GM18511 (cell line): ENCODE measurements around the gene TEK.

Source experiments
- ATAC-seq: cut with Tn5 transposase; IDR thresholded peaks from one replicate; pipeline ENCODE4 v1.9.1; 2021; ENCODE audit warnings: mild to moderate bottlenecking, moderate library complexity; ENCODE audit not compliant: unreplicated experiment

Gene TEK

DNA sequence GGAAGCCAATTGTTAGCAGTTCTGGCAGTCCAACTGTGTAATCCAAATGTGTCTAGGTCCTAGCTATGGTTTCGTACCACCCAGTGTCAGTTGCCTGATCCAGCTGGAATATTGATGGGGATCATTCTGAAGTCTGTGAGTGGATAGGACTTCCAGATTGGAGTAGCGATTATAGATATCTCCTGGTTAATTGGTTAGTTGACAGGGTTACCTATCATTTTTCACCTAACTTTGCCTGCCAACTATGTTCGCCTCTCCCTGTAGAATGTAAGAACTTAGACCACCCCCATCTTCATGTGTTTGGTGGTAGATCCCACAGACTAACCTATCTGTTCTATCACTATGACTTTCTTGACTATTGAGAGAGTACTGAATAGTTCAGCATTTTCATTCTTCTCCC lies 59.9 kb downstream of the TEK start:
- ATAC-seq, result no peak

DNA sequence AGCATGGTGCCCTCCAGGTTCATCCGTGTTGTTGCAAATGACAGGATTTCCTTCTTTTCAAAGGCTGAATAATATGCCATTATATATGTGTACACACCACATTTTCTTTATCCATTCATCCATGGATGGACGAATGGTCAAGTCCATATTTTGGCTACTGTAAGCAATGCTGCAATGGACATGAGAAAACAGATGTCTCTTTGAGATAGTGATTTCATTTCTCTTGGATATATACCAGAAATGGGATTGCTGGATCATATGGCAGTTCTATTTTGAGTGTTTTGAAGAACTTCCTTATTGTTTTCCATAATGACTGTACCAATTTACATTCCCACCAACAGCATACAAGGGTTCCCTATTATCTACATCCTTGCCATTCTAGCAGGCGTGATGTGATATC lies 67.9 kb downstream of the TEK start:
- ATAC-seq, result no peak

DNA sequence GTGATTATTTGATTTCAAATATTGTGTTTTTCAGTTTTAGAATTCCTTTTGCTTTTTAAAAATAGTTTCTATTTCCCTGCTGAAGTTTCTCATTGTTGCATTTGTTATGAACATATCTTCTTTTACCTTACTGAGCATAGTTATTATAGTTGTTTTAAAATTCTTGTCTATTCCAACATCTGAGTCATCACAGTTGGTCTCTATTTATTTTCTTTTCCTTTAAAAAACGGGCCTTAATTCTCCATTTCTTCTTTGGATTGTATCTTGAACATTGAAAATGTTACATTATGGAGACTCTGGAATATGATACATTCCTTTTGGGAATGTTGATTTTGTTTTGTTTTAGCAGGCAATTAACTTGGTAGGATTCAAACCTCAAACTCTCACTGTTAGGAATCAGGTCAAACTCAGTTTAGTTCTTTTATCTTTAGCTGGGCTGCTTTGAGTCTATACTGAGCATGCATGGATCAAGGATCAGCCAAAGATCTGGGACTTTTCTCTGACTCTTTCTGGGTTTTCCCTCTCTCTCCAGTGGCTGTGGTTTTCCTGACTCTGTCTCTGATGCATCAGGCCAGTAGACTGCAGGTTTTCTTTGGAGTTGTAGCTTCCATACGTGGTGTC lies 70.3 kb downstream of the TEK start:
- ATAC-seq, result no peak

DNA sequence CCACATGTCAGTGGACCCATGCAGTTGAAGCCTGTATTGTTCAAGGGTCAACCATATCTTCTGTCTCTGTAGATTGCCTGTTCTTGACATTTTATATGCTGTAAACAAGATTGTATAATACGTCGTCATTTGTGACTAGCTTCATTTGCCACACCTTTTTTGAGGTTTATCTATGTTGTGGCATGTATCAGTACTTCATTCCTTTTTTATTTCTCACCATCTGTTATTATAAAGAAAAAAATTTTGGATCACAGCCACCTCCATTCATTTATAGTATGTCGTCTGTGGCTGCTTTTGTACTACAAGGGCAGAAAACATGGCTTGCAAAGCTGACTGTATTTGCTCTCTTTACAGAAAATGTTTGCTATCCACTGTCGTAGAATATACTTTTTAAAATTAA lies 72.4 kb downstream of the TEK start:
- no peak for ATAC-seq

DNA sequence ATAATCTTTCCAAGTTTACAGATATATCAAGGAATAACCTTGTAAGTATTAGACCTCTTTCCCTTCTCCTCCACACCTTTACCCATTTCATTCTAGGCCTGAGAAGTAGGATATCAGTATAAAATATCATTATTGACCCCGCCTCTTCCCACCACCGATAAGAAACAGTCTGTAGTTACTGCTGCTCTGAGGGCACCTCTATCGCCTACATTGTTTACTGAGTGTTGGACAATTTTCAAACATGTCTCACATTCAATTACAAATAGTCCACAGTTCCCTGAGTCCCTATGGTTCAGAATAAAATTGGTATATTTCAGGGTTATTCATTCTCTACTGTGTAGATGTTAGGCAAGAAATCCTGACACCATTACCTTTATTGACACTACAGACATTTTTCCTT lies 73.4 kb downstream of the TEK start:
- no peak for ATAC-seq

DNA sequence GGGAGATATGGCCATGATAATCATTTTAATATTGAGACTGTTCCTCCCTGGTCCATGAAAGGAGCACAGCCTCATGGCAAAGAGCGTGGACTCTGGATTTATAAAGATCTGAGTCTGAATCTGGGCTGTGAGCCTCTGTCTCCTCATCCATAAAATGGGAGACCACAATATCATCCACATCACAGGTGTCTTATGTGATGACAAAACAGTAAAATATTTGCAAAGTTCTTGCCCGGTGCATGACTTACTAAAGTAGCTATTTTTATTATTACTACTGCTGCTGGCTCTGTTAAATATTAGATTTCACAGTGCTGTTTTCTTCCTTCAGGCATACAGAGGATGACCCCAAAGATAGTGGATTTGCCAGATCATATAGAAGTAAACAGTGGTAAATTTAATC lies 74.1 kb downstream of the TEK start:
- ATAC-seq, result no peak

DNA sequence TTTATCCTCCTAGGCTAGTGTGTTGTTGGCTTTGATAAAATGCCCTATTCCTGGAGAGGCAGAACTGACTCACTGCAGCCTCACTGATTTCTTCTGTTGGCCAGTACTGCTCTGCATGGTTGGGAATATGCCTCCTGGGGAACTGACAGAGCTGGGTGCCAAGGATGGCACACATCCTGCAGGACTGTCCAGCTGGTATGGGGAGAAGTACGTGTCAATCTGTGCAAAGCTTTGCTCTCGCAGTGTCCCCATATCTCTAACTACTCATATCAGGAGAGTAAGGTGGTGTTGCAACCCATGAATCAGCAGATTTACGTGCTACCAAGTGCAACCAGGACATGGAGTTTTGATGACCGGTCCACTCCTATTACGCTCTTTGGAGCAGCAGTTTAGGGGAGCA lies 74.7 kb downstream of the TEK start:
- no peak for ATAC-seq

DNA sequence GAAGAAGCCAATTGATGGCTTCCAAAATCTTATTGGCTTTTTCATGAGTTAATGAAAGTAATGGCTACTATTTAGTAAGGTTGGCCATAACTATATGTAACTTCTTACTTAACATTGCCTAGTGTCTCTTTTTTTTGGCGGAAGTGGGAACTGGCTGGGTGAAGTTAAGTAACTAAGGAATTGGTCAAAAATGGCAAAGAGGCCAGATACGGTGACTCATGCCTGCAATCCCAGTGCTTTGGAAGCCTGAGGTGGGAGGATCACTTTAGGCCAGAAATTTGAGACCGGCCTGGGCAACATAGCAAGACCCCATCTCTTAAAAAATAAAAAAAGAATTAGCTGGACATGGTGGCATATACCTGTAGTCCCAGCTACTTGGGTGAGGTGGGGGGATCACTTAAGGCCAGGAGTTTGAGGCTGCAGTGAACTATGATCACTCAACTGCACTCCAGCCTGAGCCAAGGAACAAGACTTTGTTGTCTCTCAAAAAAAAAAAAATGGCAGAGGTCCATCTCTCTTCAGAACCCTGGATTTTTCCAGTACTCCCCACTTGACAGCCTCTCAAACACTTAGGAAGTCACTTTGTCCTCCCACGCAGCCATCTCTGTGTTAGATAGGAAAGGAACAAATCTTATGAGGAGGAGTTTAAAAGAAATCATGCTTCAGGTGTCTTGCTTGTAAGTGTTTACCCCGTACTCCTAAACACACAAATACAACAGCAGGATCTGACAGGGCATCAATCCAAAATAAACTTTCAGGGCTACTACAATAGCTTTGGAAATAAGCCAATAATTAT lies 75.7 kb downstream of the TEK start:
- no peak for ATAC-seq

DNA sequence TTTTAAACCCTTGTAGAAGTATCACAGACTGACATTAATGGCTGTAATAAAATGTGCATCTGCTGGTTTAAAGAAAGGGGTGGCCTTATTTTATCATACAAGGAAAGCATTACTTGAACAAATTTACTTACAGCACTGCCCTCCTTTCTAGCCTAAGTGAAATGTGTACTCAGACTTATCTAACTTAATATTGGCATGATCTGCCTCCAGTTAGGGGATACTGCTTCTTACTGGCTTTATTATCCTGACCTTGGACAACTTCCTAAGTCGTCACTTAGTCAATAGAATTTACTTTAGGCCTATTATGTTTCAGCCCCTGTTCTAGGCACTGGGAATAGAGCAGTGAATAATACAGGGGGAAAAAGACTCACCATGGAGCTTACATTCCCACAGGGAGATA lies 79.4 kb downstream of the TEK start:
- no peak for ATAC-seq

DNA sequence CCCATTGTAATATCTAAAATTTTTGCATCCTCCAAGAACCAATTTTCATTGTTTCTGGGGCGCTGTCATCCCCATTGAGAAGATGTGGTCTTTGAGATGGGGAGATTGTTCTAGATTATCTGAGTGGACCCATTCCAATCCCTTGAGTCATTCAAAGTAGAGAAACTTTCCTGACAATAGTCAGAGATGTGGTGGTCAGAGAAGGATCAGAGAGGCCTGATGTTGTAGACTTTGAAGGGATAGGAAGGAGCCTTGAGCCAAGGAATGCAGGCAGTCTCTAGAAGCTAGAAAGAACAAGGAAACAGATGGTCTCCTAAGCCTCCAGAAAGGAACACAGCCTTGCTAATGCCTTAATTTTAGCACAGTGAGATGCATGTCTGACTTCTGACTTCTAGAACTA lies 80.4 kb downstream of the TEK start:
- no peak for ATAC-seq

DNA sequence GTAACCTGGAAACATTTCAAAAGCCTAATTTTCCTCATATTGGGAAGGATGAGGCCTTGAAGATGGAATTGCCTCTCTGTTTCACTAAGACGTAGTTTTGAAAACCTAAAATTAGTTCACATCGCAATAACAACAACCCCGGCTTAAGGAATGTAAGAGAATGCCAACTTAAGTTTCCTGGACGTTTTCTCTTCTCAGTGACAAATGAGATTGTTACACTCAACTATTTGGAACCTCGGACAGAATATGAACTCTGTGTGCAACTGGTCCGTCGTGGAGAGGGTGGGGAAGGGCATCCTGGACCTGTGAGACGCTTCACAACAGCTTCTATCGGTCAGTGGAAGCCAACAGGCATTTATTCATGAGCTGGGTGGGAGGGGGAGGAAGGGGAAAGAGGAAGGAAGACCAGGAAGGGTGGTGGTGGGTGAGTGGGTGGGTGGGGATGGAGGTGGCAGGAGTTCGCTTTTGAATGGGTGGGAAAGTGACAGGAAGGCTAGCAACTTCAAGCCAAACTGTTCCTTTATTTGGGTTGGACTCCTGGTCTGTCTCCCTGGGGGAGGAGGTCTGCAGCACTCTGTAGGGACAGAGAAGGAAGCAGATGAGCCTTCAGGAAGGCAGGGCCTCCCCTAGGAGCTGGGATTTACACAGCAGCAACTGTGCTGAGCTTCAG lies 83.4 kb downstream of the TEK start:
- no peak for ATAC-seq

DNA sequence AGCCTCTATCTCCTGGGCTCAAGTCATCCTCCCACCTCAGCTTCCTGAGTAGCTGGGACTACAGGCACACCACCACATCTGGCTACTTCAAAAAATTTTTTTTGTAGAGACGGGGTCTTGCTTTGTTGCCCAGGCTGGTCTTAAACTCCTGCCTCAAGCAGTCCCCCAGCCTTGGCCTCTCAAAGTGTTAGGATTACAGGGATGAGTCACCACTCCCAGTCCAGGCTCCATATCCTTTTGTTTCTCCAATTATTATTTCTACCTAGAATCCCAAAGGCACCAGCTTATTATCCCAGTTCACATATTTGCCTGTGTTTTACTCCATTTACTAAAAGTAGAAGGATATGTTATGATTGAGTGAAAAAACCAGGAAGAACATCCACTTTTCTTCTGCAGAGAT lies 84.9 kb downstream of the TEK start:
- ATAC-seq, result no peak

DNA sequence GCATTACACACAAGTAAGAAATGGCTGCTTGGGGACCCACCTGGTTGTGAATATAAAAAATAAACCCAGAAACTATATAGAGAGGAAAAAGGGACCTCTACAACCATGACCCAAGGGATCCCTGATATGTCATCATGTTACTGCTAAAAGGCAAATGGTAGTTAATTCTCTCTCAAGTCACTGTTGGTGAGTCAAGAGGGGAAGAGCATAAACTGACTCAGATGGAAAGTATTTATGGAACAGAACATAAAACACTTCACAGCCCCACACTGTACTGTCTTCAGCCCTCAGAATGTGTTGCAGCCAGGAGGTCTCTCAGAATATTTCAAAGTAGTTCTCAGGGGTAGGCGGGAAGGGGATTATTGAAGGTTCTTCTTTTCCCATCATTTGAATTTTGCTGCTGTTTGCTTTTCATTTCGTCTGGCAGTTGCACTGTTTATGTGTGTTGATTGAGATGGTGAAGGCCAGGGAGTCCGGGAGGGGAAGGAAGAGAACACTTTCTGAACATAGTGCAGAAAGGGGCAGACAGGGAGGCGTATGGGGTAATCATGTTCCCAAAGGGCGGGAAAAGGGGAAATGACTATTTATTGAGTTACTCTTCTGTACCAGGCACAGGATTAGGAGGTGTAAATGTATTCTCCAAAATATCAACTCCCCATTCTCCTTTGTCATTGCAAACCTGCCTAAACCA lies 85.5 kb downstream of the TEK start:
- ATAC-seq, result no peak

DNA sequence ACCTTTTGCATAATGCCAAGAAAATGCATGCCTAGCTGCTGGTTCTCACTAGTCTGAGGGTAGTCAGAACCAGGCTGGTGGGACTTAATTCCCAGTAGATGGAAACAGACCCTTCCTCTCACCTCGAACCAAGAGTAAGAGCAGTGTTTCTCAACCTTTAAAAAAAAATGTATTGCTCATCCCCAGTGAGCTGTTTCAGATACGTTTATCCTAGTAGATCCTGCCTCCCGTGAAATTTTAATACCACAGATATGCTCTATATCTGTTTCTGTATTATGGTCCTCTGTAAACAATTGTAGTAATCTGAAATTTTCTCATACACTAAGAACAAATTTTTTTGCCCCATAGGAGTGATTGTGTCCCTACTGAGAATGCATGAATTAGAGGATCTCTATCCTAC lies 86.2 kb downstream of the TEK start:
- ATAC-seq, result no peak

DNA sequence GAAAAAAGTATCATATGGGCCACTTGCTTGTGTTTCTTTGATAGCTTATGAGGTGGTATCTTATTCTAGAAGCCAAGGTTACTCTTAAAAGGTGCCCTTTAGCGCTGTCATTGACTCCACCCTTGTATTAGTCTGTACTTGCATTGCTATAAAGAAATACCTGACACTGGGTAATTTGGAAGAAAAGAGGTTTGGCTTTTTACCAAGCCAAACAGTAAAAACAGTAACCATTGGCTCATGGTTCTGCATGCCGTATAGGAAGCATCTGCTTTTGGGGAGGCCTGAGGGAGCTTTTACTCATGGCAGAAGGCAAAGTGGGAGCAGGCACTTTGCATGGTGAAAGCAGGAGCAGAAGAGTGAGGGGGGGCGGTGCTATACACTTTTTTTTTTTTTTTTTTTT lies 87.4 kb downstream of the TEK start:
- ATAC-seq, result no peak

DNA sequence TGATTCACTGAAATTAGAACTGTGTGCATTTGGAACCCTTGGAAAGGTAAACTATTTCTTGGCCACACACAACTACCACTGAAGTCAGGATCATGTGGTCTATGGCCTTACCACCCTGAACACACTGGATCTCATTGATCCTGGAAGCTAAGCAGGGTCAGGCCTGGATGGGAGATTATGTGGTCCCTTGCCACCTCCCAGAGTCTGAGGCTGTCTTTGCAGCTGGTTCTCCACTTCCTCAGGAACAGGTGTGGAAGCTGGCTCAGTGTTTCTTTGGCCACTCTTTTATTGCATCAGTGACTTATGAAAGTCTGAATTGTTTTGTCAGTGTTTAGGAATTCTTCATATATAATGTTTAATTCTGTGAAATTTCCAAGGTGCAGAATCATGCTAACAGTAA lies 89.2 kb downstream of the TEK start:
- no peak for ATAC-seq

DNA sequence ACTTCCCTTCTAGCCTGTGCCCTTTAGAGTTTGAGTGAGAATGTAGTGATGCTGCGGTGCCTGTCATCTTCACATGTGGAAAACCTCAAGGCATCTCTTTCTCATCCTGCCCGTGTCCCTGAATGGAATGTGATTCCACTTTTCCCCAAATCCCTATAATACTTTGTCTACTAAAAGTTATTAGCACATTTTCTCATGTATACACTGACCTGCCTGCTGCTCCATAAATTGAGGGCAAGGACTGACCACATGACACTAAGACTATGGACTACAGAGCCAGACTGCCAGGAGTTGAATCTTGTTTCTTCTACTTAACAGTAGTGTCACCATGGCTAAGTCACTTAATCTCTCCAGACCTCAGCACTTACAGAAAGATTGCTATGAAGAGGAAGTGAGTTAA lies 93.0 kb downstream of the TEK start:
- ATAC-seq, result no peak

DNA sequence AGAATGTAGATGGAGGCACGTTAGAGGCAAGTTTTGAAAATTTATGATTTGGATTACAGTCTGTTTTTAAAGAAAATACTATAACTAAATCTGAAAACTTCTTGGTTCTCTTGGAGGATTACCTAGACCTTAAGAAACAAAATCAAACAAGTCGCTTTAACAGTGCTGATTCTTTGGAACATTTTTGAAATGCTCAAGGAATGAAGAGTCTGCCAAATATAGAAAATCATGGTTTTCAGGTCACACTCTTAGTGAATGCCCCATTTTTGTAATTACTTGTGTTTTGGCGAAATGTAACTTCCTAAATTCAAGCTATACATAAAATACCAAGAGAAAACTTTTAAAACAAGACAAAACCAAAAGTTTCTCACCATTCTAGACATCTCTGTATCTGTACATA lies 94.8 kb downstream of the TEK start:
- ATAC-seq, result no peak

DNA sequence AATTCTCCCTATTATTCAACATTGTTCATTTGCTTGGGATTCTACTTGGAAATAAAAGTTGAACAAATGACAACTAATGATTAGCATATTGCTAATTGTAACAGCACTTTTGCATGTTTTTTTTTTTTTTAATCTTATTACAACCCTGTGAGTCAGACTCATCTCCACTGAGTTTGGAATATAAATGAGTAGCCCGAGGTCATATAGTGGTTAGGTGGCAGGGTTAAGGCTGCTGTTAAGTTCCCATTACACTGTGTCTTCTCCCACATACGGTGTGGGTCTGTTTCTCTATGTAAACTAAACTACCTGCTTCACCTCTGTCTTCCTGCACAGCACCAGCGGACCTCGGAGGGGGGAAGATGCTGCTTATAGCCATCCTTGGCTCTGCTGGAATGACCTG lies 95.6 kb downstream of the TEK start:
- no peak for ATAC-seq

DNA sequence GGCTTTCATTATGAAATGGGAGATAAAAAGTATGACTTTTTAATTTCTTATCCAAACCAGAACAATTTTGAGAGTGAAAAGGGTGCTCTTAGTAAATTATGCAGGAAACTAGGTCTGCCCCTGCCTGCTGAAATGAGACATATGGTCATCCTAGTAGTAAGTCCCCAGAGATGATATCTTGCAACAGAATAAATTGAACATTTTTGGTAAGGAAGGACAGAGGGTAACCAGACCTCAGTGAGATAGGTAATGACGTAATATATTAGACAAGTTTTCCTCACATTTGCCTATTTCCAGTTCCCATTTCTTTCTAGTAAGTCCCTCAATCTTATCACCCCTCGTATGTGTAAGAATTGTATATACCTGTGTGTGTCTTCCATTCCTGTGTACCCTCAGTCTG lies 96.2 kb downstream of the TEK start:
- no peak for ATAC-seq

DNA sequence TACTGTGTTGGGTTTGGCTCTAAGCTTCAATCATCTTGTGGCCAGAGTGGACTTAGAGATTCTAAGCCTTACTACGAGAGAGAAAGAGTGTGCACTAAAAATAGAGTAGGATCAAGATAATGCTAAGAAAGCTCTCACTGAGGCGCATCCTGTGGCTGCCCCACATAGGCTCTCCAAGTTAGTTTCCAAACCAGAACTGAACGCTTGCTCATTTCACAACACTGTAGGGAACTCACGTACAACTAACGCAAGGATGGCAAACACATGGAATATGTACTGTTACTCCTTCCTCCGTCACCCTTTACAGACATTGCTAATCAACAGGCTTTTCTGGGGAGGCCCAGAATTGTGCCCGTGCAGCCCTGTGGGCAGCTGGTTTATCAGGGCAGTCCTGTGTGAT lies 97.0 kb downstream of the TEK start:
- no peak for ATAC-seq

DNA sequence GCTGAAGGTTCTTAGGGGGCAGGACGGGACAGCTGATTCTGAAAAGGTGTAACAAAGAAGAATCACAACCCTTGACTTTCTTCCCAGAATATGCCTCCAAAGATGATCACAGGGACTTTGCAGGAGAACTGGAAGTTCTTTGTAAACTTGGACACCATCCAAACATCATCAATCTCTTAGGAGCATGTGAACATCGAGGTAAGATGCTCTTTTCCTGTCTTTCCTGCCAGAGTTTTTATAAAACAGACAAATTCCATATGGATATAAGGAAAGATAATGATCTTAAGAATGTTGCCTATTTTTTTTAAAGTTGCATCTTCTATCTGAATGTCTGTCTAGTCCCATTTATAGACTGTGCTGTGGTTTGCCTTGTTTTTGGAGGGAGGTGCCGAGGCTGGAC lies 100.0 kb downstream of the TEK start:
- ATAC-seq, result no peak
